Tibial artery (tissue), 4 donors: ENCODE measurements around the gene OR2H1.

Experiments
- DNase-seq, 2 donors: peaks; one replicate each; pipeline ENCODE4 v3.0.0-alpha.2; 2019
- H3K27ac ChIP-seq, 2 donors: fragments of 200-600 bp; sonication (generic) in 1 of 2; 1 replicate in 1 of 2; 2 replicates in 1 of 2; pipeline ENCODE4 v1.5.1; 2018 to 2019; ENCODE audit warnings: mild to moderate bottlenecking in 1 of 2
- H3K27me3 ChIP-seq, 2 donors: fragments of 200-600 bp; sonication (generic) in 1 of 2; one replicate each; pipeline versions ENCODE4 v1.5.1 to v1.6.0; 2016 to 2019
- H3K36me3 ChIP-seq, 3 donors: fragments of 200-600 bp; sonication (generic) in 2 of 3; one replicate each; pipeline ENCODE4 v1.5.1; 2016 to 2019; ENCODE audit warnings: mild to moderate bottlenecking in 2 of 3
- H3K4me1 ChIP-seq, 4 donors: fragments of 200-600 bp; sonication (generic) in 2 of 4; 1 replicate in 3 of 4; 2 replicates in 1 of 4; pipeline ENCODE4 v1.5.1; 2016 to 2019
- H3K4me3 ChIP-seq, 2 donors: fragments of 200-600 bp; sonication (generic) in 1 of 2; 1 replicate in 1 of 2; 2 replicates in 1 of 2; pipeline ENCODE4 v1.5.1; 2018 to 2019; ENCODE audit warnings: mild to moderate bottlenecking in 2 of 2
- H3K9me3 ChIP-seq, 3 donors: fragments of 200-600 bp; sonication (generic) in 1 of 3; one replicate each; pipeline ENCODE4 v1.5.1; 2016 to 2019
- CTCF ChIP-seq, 2 experiments: fragments of 200-600 bp in 1 of 2; fragments of 450-650 bp in 1 of 2; IDR thresholded peaks; one replicate each; pipeline ENCODE4 v1.5.1; 2017 to 2019; ENCODE audit warnings: antibody characterized with exemption in 2 of 2, mild to moderate bottlenecking in 1 of 2, moderate library complexity in 1 of 2
- intact Hi-C: fragments of 100-400 bp; cut with DNase I; formaldehyde crosslinking; loops from one replicate; pipeline ENCODE4 v1.15.0; 2023; ENCODE audit warnings: low total_unique reads

OR2H1 gene

GRCh38 chr6:29486577-29486976, 29.6 kb downstream of the OR2H1 start:
- Histone ChIP-seq H3K27ac (no peak overlapping the region), H3K9me3 (no peaks in the 10 kb centered on the region), H3K4me1 (no peaks in the 10 kb centered on the region), H3K36me3 (no peaks in the 10 kb centered on the region), H3K4me3 (no peak overlapping the region), H3K27me3 (no peaks in the 10 kb centered on the region)
- DNase-seq = no peak
- no peak for TF ChIP-seq CTCF (IDR thresholded peaks at IDR 0.05)
- intact Hi-C loops = no loop called here

- H3K4me3 ChIP-seq = no peak overlapping the region
- no peak for DNase-seq
- no peak overlapping the region for H3K27ac ChIP-seq
- intact Hi-C loops = no loop called here
- H3K27me3 ChIP-seq = no peaks in the 10 kb centered on the region
- no peaks in the 10 kb centered on the region for H3K36me3 ChIP-seq
- no peaks in the 10 kb centered on the region for H3K4me1 ChIP-seq
- TF ChIP-seq CTCF (IDR thresholded peaks at IDR 0.05) = no peak
- H3K9me3 ChIP-seq = no peaks in the 10 kb centered on the region
Measured at GRCh38 chr6:29487131-29487530, 30.2 kb downstream of the OR2H1 start.

- Histone ChIP-seq H3K4me1 (no peaks in the 10 kb centered on the region), H3K36me3 (no peaks in the 10 kb centered on the region), H3K4me3 (no peak within 1 kb of the TSS), H3K9me3 (no peaks in the 10 kb centered on the region), H3K27ac (no peak within 1 kb of the TSS), H3K27me3 (no peaks in the 10 kb centered on the region)
- DNase-seq = no peak
- TF ChIP-seq CTCF (IDR thresholded peaks at IDR 0.05) = no peak
- intact Hi-C loops = no loop called here
Measured at GRCh38 chr6:29487660-29488059, 30.7 kb downstream of the OR2H1 start, which contains the start of gene MAS1L. Gene MAS1L, minus strand, starts transcription at chr6:29487956. Its CDS starts 54 bp downstream, at chr6:29487902.

GRCh38 chr6:29488874-29489273, 31.9 kb downstream of the OR2H1 start:
- no peak for TF ChIP-seq CTCF (IDR thresholded peaks at IDR 0.05)
- DNase-seq = no peak
- Histone ChIP-seq H3K27me3 (no peaks in the 10 kb centered on the region), H3K27ac (no peak overlapping the region), H3K9me3 (no peaks in the 10 kb centered on the region), H3K36me3 (no peaks in the 10 kb centered on the region), H3K4me1 (no peaks in the 10 kb centered on the region), H3K4me3 (no peak overlapping the region)
- intact Hi-C loops = no loop called here

GRCh38 chr6:29489286-29489685, 32.3 kb downstream of the OR2H1 start:
- DNase-seq = no peak
- intact Hi-C loops = no loop called here
- no peaks in the 10 kb centered on the region for H3K36me3 ChIP-seq
- H3K4me1 ChIP-seq = no peaks in the 10 kb centered on the region
- TF ChIP-seq CTCF (IDR thresholded peaks at IDR 0.05) = no peak
- H3K27me3 ChIP-seq = no peaks in the 10 kb centered on the region
- H3K27ac ChIP-seq = no peak overlapping the region
- H3K9me3 ChIP-seq = no peaks in the 10 kb centered on the region
- H3K4me3 ChIP-seq = no peak overlapping the region

GRCh38 chr6:29490055-29490454, 33.1 kb downstream of the OR2H1 start:
- no peak for TF ChIP-seq CTCF (IDR thresholded peaks at IDR 0.05)
- H3K27ac ChIP-seq = no peak overlapping the region
- H3K36me3 ChIP-seq = no peaks in the 10 kb centered on the region
- H3K9me3 ChIP-seq = no peaks in the 10 kb centered on the region
- no peak overlapping the region for H3K4me3 ChIP-seq
- no peaks in the 10 kb centered on the region for H3K27me3 ChIP-seq
- intact Hi-C loops = no loop called here
- no peak for DNase-seq
- H3K4me1 ChIP-seq = no peaks in the 10 kb centered on the region
